Thymus (tissue), 11 donors: ENCODE data around the gene F5. TPM values are rescaled to one million over a fixed set of nuclear protein-coding genes. Genes with fewer than 3 reads are reported as not detected.

Experiments
- DNase-seq, 9 donors: peaks; one replicate each; pipeline ENCODE4 v3.0.0-alpha.2; 2013; ENCODE audit warnings: low spot score in 9 of 9, low read depth in 6 of 9, missing footprints in 1 of 9
- H3K27ac ChIP-seq, 2 donors: one replicate each; pipeline ENCODE4 v1.5.1; 2013; ENCODE audit warnings: control low read depth in 1 of 2, low read depth in 1 of 2, low read length in 1 of 2, mild to moderate bottlenecking in 1 of 2, moderate library complexity in 1 of 2
- H3K27me3 ChIP-seq, 2 donors: one replicate each; pipeline ENCODE4 v1.5.1; 2013; ENCODE audit warnings: low read length in 1 of 2; ENCODE audit not compliant: control insufficient read depth in 2 of 2, insufficient read depth in 1 of 2
- H3K36me3 ChIP-seq, 2 donors: one replicate each; pipeline ENCODE4 v1.5.1; 2013; ENCODE audit warnings: low read length in 1 of 2, mild to moderate bottlenecking in 1 of 2, moderate library complexity in 1 of 2; ENCODE audit not compliant: control insufficient read depth in 2 of 2, insufficient read depth in 2 of 2
- H3K4me1 ChIP-seq, 2 donors: one replicate each; pipeline ENCODE4 v1.5.1; 2013; ENCODE audit warnings: low read length in 2 of 2; ENCODE audit not compliant: control insufficient read depth in 2 of 2, insufficient read depth in 2 of 2
- H3K4me3 ChIP-seq, 2 donors: one replicate each; pipeline ENCODE4 v1.5.1; 2013; ENCODE audit warnings: low read length in 2 of 2, control low read depth in 1 of 2, mild to moderate bottlenecking in 1 of 2
- H3K9me3 ChIP-seq, 2 donors: one replicate each; pipeline ENCODE4 v1.5.1; 2013; ENCODE audit warnings: low read length in 1 of 2, mild to moderate bottlenecking in 1 of 2; ENCODE audit not compliant: control insufficient read depth in 2 of 2, insufficient read depth in 1 of 2
- WGBS: extraction: QIAGEN DNeasy Blood & Tissue Kit; methylation state at CpG from one replicate; pipeline ENCODE4 v1.1.7; 2013; 5-methylcytosine and 5-hydroxymethylcytosine counted together
- polyA plus RNA-seq: library from polyadenylated mRNA; stranded (reverse); fragments of 200-250 nt; gene quantifications from one replicate; pipeline ENCODE4 v1.2.3, GENCODE V29; 2013
- total RNA-seq: library from RNA; stranded (reverse); fragments of 120-200 nt; gene quantifications from one replicate; pipeline ENCODE4 v1.2.4, GENCODE V29; 2013
- donor health status: healthy.

The F5 gene
- total and polyA plus RNA-seq, 2 donors, result 0.85 to 4.1 TPM

GRCh38 chr1:169484683-169485430 lies 101.4 kb downstream of the F5 start:
- peaks cover 10 to 13% of the 10 kb centered on the region in 2 donors for H3K4me1 ChIP-seq
- H3K27me3 ChIP-seq, result no peaks in the 10 kb centered on the region
- peak in 4 of 9 donors; percentile 8 to 62 (median 30) for DNase-seq

GRCh38 chr1:169484101-169484500 lies 102.2 kb downstream of the F5 start:
- Histone ChIP-seq H3K9me3 (no peaks in the 10 kb centered on the region), H3K36me3 (no peaks in the 10 kb centered on the region), H3K27me3 (no peaks in the 10 kb centered on the region), H3K4me1 (peaks cover 10 to 13% of the 10 kb centered on the region in 2 donors), H3K4me3 (peak overlapping the region; percentile 54 to 92), H3K27ac (no peak overlapping the region)
- no peak for DNase-seq
- WGBS, result 97% methylated on average over 4 of the region's 4 CpGs

More at GRCh38 chr1:169484683-169485430, 101.4 kb downstream of the F5 start:
- Histone ChIP-seq H3K4me3 (peak overlapping the region; percentile 54 to 92), H3K27ac (peak overlapping the region; percentile 33 to 88), H3K9me3 (no peaks in the 10 kb centered on the region), H3K36me3 (no peaks in the 10 kb centered on the region)
- 19% methylated on average over 15 of the region's 15 CpGs for WGBS

DNA sequence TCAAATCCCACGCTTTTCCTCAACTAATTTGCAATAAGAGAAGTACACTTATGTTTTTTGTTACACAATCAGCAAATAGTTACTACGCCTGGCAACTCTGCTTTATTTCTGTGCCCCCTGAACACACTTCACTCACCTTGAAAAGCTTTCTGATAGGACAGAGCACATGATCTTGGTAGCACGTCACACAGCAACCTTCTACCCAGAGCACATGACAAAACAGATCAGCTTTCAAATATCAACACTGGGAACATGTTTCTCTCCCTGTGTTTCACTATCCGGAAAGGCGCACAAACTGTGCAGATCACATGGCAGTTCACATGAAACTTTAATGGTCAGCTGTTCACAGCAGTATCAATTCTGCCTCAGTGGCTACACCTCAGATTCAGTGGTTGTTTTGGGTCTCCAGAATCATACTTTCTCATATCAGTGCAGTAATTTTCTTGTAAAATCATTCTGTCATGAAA lies 102.7 kb downstream of the F5 start:
- no peaks in the 10 kb centered on the region for H3K27me3 ChIP-seq
- H3K27ac ChIP-seq, result no peak overlapping the region
- no peaks in the 10 kb centered on the region for H3K36me3 ChIP-seq
- peaks cover 10 to 13% of the 10 kb centered on the region in 2 donors for H3K4me1 ChIP-seq
- WGBS, result 91% methylated on average over 5 of the region's 5 CpGs
- H3K9me3 ChIP-seq, result no peaks in the 10 kb centered on the region
- peak overlapping the region in 1 of 2 donors; percentile 9 for H3K4me3 ChIP-seq
- peak in 1 of 9 donors; percentile 20 for DNase-seq

GRCh38 chr1:169479363-169480066 lies 106.8 kb downstream of the F5 start:
- WGBS, result 97% methylated on average over 1 of the region's 1 CpG
- Histone ChIP-seq H3K36me3 (peaks cover 4 to 7% of the 10 kb centered on the region in 2 donors), H3K27ac (no peak overlapping the region), H3K4me1 (peaks cover 3 to 6% of the 10 kb centered on the region in 2 donors), H3K4me3 (no peak overlapping the region), H3K9me3 (no peaks in the 10 kb centered on the region), H3K27me3 (no peaks in the 10 kb centered on the region)
- no peak for DNase-seq

DNA sequence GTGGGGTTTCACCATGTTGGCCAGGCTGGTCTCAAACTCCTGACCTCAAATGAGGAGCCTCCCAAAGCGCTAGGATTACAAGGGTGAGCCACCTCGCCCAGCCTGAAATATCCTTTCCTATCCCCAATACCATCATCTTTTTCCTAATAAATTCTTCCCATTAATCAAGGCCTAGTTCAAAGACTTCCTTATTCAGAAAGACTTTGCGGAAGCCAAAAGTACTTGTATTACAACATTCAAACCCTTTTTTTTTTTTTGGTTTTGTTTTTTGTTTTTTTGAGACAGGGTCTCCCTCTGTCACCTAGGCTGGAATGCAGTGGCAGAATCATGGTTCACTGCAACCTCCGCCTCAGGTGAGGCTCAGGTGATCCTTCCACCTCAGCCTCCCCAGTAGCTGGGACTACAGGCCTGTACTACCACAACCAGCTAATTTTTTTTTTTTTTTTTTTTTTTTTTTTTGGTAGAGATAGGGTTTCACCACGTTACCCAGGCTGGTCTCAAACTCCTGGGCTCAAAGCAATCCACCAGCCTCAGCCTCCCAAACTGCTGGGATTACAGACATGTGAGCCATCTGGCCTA lies 108.1 kb downstream of the F5 start:
- no peak overlapping the region for H3K4me3 ChIP-seq
- WGBS, result 95% methylated on average over 5 of the region's 5 CpGs
- H3K9me3 ChIP-seq, result no peaks in the 10 kb centered on the region
- no peaks in the 10 kb centered on the region for H3K27me3 ChIP-seq
- H3K36me3 ChIP-seq, result peaks cover 4 to 7% of the 10 kb centered on the region in 2 donors
- no peak overlapping the region for H3K27ac ChIP-seq
- no peaks in the 10 kb centered on the region for H3K4me1 ChIP-seq
- no peak for DNase-seq

DNA sequence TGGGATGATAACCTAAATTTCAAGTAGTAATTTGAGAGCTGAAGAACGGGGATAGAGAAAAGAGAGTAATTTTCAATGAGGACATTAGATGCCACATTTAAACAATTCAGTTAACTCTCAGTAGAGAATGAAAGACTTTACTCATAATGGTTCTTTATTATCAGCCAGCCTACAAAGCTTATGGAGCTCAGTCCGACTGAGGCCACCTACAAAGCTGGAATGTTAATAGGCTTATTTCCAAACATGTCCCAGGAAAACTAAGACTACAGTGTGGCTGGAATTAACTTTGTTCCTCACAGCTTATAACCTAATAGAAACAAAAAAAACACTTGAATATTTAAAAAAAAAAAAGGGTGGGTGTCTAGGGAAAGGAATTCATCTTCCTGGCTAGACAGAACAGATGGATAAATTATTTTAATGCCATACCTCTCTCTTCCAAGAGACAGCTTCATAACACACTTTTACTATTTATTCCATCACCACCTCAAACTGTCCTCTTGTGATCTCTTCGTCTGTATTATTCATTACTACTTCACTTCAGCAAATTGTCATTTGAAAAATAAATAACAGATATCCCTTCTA lies 110.4 kb downstream of the F5 start:
- Histone ChIP-seq H3K27me3 (no peaks in the 10 kb centered on the region), H3K4me1 (no peaks in the 10 kb centered on the region), H3K36me3 (peaks cover 4 to 7% of the 10 kb centered on the region in 2 donors), H3K27ac (no peak overlapping the region), H3K4me3 (no peak overlapping the region), H3K9me3 (no peaks in the 10 kb centered on the region)
- 97% methylated on average over 3 of the region's 3 CpGs for WGBS
- DNase-seq, result no peak

- Histone ChIP-seq H3K9me3 (no peaks in the 10 kb centered on the region), H3K4me1 (no peaks in the 10 kb centered on the region), H3K27ac (no peak overlapping the region), H3K27me3 (no peaks in the 10 kb centered on the region), H3K4me3 (no peak overlapping the region), H3K36me3 (peaks cover 4 to 7% of the 10 kb centered on the region in 2 donors)
- DNase-seq, result no peak
- 99% methylated on average over 1 of the region's 1 CpG for WGBS
Measured at GRCh38 chr1:169474302-169474995, 111.8 kb downstream of the F5 start.

DNA sequence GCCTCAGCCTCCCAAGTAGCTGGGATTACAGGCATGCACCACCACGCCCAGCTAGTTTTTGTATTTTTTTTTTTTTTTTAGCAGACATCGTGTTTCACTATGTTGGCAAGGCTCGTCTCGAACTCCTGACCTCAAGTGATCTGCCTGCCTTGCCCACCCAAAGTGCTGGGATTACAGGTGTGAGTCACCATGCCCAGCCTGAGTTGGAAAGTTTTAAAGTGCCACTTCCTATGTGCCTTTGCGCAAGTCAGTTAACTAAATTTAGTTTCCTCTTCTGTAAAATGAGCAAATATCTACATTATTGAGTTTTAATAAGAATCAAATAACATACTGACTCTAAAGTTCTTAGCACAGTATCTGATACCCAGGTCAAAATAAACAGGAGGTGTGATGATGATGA lies 112.9 kb downstream of the F5 start:
- Histone ChIP-seq H3K9me3 (no peaks in the 10 kb centered on the region), H3K27ac (no peak overlapping the region), H3K4me3 (no peak overlapping the region), H3K4me1 (no peaks in the 10 kb centered on the region), H3K27me3 (no peaks in the 10 kb centered on the region), H3K36me3 (peaks cover 4 to 7% of the 10 kb centered on the region in 2 donors)
- WGBS, result 86% methylated on average over 5 of the region's 5 CpGs
- no peak for DNase-seq
